IMR-90 (cell line): ENCODE data around the gene CYSRT1. TPM values are rescaled to one million over a fixed set of nuclear protein-coding genes. Genes with fewer than 3 reads are reported as not detected.

Experiments used
- ATAC-seq: fragments of 200-7000 bp; cut with Tn5 transposase; 2 replicates; pipeline ENCODE4 v1.9.1; 2020; ENCODE audit warnings: low read depth, mild to moderate bottlenecking, moderate library complexity
- BruUV-seq: library from RNA; stranded (reverse); fragments of 400-500 nt; replicated peaks from 2 replicates; lab custom pipeline; 2021; lab: Mats Ljungman, UMichigan
- CTCF ChIA-PET: fragments of 300-600 bp; formaldehyde crosslinking; extraction: SDS; loops from one replicate; lab custom pipeline; 2021; ENCODE audit warnings: antibody characterized with exemption; lab: Yijun Ruan, JAX
- POLR2A ChIA-PET: fragments of 300-600 bp; sonication (Branson Sonifier 250); formaldehyde crosslinking; loops from one replicate; lab custom pipeline; 2022; ENCODE audit warnings: antibody characterized with exemption; ENCODE audit not compliant: unreplicated experiment; lab: Charles Lee
- DNase-seq: peaks from one replicate; pipeline ENCODE4 v3.0.0; 2013
- H2AFZ ChIP-seq: replicated peaks from 2 replicates; pipeline ENCODE3; 2013; ENCODE audit warnings: low read length, mild to moderate bottlenecking; ENCODE audit not compliant: poor library complexity
- H2AK5ac ChIP-seq: 2 replicates; pipeline ENCODE4 v1.6.1; 2013; ENCODE audit warnings: low read depth, low read length, inconsistent platforms
- H2AK9ac ChIP-seq: replicated peaks from 2 replicates; pipeline ENCODE3; 2013; ENCODE audit warnings: mild to moderate bottlenecking, low read depth, low read length, moderate library complexity; ENCODE audit not compliant: poor library complexity
- H2BK120ac ChIP-seq: 2 replicates; pipeline ENCODE4 v1.6.1; 2013; ENCODE audit warnings: low read depth, low read length, inconsistent platforms
- H2BK15ac ChIP-seq: 3 replicates; pipeline ENCODE4 v1.6.1; 2013; ENCODE audit warnings: low read depth, low read length, inconsistent platforms
- H2BK20ac ChIP-seq: 2 replicates; pipeline ENCODE4 v1.6.1; 2013; ENCODE audit warnings: low read depth, mild to moderate bottlenecking, inconsistent platforms, low read length, moderate library complexity
- H2BK5ac ChIP-seq: 2 replicates; pipeline ENCODE4 v1.6.1; 2013; ENCODE audit warnings: mild to moderate bottlenecking, low read depth, low read length, inconsistent platforms; ENCODE audit not compliant: poor library complexity, severe bottlenecking
- H3K14ac ChIP-seq: replicated peaks from 2 replicates; pipeline ENCODE4 v1.6.1; 2013; ENCODE audit warnings: low read depth, low read length, inconsistent platforms
- H3K18ac ChIP-seq: 2 replicates; pipeline ENCODE4 v1.6.1; 2013; ENCODE audit warnings: low read depth, low read length, control low read depth
- H3K23ac ChIP-seq: 2 replicates; pipeline ENCODE4 v1.6.1; 2013; ENCODE audit warnings: low read depth, low read length, inconsistent platforms
- H3K27ac ChIP-seq: 2 replicates; pipeline ENCODE4 v1.5.1; 2013; ENCODE audit warnings: mild to moderate bottlenecking, control low read depth, low read length; ENCODE audit not compliant: insufficient read depth
- H3K27me3 ChIP-seq: 2 replicates; pipeline ENCODE4 v1.6.1; 2013; ENCODE audit warnings: low read length; ENCODE audit not compliant: control insufficient read depth, insufficient read depth
- H3K36me3 ChIP-seq: 2 replicates; pipeline ENCODE4 v1.6.1; 2013; ENCODE audit warnings: low read length, mixed read lengths; ENCODE audit not compliant: control insufficient read depth, insufficient read depth
- H3K4ac ChIP-seq: 2 replicates; pipeline ENCODE4 v1.6.1; 2013; ENCODE audit warnings: low read depth, low read length, inconsistent platforms
- H3K4me1 ChIP-seq: 2 replicates; pipeline ENCODE4 v1.6.1; 2013; ENCODE audit warnings: low read length, mixed read lengths; ENCODE audit not compliant: control insufficient read depth, insufficient read depth
- H3K4me2 ChIP-seq: 2 replicates; pipeline ENCODE4 v1.6.1; 2013; ENCODE audit warnings: low read depth, mild to moderate bottlenecking, control low read depth, low read length, moderate library complexity
- H3K4me3 ChIP-seq: 2 replicates; pipeline ENCODE4 v1.5.1; 2013; ENCODE audit warnings: low read depth, mild to moderate bottlenecking, control low read depth, low read length, moderate library complexity; ENCODE audit not compliant: insufficient read depth
- H3K56ac ChIP-seq: 2 replicates; pipeline ENCODE4 v1.6.1; 2013; ENCODE audit warnings: low read length, inconsistent platforms; ENCODE audit not compliant: insufficient read depth; ENCODE audit errors: extremely low read depth
- H3K79me1 ChIP-seq, 2 experiments: 2 replicates each; pipeline ENCODE4 v1.6.1; 2013; ENCODE audit warnings: low read length in 2 of 2, inconsistent platforms in 1 of 2, low read depth in 1 of 2
- H3K9ac ChIP-seq: 2 replicates; pipeline ENCODE4 v1.6.1; 2013; ENCODE audit warnings: low read depth, low read length, control low read depth
- H3K9me1 ChIP-seq: 2 replicates; pipeline ENCODE4 v1.6.1; 2013; ENCODE audit warnings: low read length, inconsistent platforms; ENCODE audit not compliant: insufficient read depth
- H3K9me3 ChIP-seq: 2 replicates; pipeline ENCODE4 v1.6.1; 2013; ENCODE audit warnings: low read length; ENCODE audit not compliant: control insufficient read depth, insufficient read depth
- H4K20me1 ChIP-seq: 2 replicates; pipeline ENCODE4 v1.6.1; 2013; ENCODE audit warnings: low read length, inconsistent platforms; ENCODE audit not compliant: insufficient read depth
- H4K5ac ChIP-seq: 2 replicates; pipeline ENCODE4 v1.6.1; 2013; ENCODE audit warnings: mild to moderate bottlenecking, low read depth, low read length, control low read depth
- H4K8ac ChIP-seq, 2 experiments: 2 replicates each; pipeline ENCODE4 v1.6.1; 2013; ENCODE audit warnings: low read depth in 2 of 2, low read length in 2 of 2, control low read depth in 1 of 2, inconsistent platforms in 1 of 2
- H4K91ac ChIP-seq: 2 replicates; pipeline ENCODE4 v1.6.1; 2013; ENCODE audit warnings: low read depth, low read length, inconsistent platforms; ENCODE audit not compliant: insufficient read depth
- CEBPB ChIP-seq: IDR thresholded peaks from 2 replicates; pipeline ENCODE4 v1.6.1; 2012; ENCODE audit warnings: low read depth, low read length, improper control_type of control experiment
- CHD1 ChIP-seq: IDR thresholded peaks from 2 replicates; pipeline ENCODE4 v1.6.1; 2012; ENCODE audit warnings: low read depth, low read length, improper control_type of control experiment
- CTCF ChIP-seq: conservative IDR thresholded peaks from 2 replicates; pipeline ENCODE4 v1.5.1; 2012; ENCODE audit warnings: mild to moderate bottlenecking, low read depth, low read length, improper control_type of control experiment
- MAFK ChIP-seq: IDR thresholded peaks from 2 replicates; pipeline ENCODE4 v1.6.1; 2012; ENCODE audit warnings: low read depth, low read length, improper control_type of control experiment
- MXI1 ChIP-seq: IDR thresholded peaks from 2 replicates; pipeline ENCODE4 v1.6.1; 2012; ENCODE audit warnings: low read depth, mild to moderate bottlenecking, low read length, moderate library complexity, borderline replicate concordance
- POLR2A ChIP-seq: IDR thresholded peaks from 2 replicates; pipeline ENCODE4 v1.6.1; 2012; ENCODE audit warnings: mild to moderate bottlenecking, low read depth, low read length
- RCOR1 ChIP-seq: IDR thresholded peaks from 2 replicates; pipeline ENCODE4 v1.6.1; 2012; ENCODE audit warnings: mild to moderate bottlenecking, low read length, improper control_type of control experiment; ENCODE audit not compliant: insufficient replicate concordance
- RFX5 ChIP-seq: IDR thresholded peaks from 2 replicates; pipeline ENCODE4 v1.8.0; 2012; ENCODE audit warnings: low read depth, mild to moderate bottlenecking, low read length, moderate library complexity
- SMC3 ChIP-seq: fragments of 150-350 bp; IDR thresholded peaks from 2 replicates; pipeline ENCODE4 v1.6.1; 2016; ENCODE audit warnings: low read depth, mild to moderate bottlenecking, antibody characterized with exemption, low read length, moderate library complexity
- WGBS, 2 experiments: methylation state at CpG; one replicate each; pipeline versions ENCODE4 v1.1.5 to v1.1.7; 2013; ENCODE audit warnings: missing lambda C conversion rate in 2 of 2; ENCODE audit not compliant: insufficient read length in 1 of 2; ENCODE audit errors: extremely low coverage in 2 of 2; 5-methylcytosine and 5-hydroxymethylcytosine counted together
- dilution Hi-C: fragments of 300-500 bp; cut with HindIII; formaldehyde crosslinking; loops from one replicate; pipeline ENCODE4 v1.14.3; 2018; ENCODE audit warnings: low sequenced_read_pairs; ENCODE audit not compliant: unreplicated experiment
- in situ Hi-C: fragments of 300-500 bp; cut with MboI; formaldehyde crosslinking; loops from 3 replicates; pipeline ENCODE4 v1.14.3; 2019; ENCODE audit warnings: low sequenced_read_pairs, inconsistent platforms, mixed read lengths
- intact Hi-C: fragments of 100-400 bp; cut with micrococcal nuclease; formaldehyde crosslinking; loops from 2 replicates; pipeline ENCODE4 v1.10.0; 2022
- polyA plus RNA-seq, 3 experiments: library from polyadenylated mRNA; depleted of rRNA; stranded (reverse); fragments of >200 nt; gene quantifications; 2 replicates each; pipeline ENCODE4 v1.2.3, GENCODE V29; 2012; ENCODE audit warnings: low replicate concordance in 1 of 3
- total RNA-seq: library from RNA; depleted of rRNA; stranded (reverse); fragments of >200 nt; gene quantifications from 2 replicates; pipeline ENCODE4 v1.2.3, GENCODE V29; 2012

CYSRT1 gene
- total and polyA plus RNA-seq, 2 of the 4 experiments (the other 2 are of a cell fraction), result 0.18 to 0.84 TPM

GRCh38 chr9:137219757-137220316 lies 5.1 kb upstream of the CYSRT1 start:
- POLR2A ChIA-PET, result no interaction called here
- Histone ChIP-seq H2BK5ac (no peak overlapping the region), H3K79me1 (peaks cover 0 to 4% of the 10 kb centered on the region in 2 experiments; a peak in 1 of 4 replicates), H3K9me3 (no peaks in the 10 kb centered on the region), H2BK120ac (no peak overlapping the region), H3K18ac (no peak overlapping the region), H3K4me1 (peaks cover 17% of the 10 kb centered on the region), H3K27me3 (no peaks in the 10 kb centered on the region), H3K56ac (no peak overlapping the region), H2BK15ac (no peak overlapping the region), H3K27ac (no peak overlapping the region), H3K4me2 (no peak overlapping the region), H3K9ac (no peak overlapping the region), H3K23ac (no peak overlapping the region), H2AK9ac (peak overlapping the region; percentile 42), H4K20me1 (no peaks in the 10 kb centered on the region), H3K36me3 (peaks cover 14% of the 10 kb centered on the region), H4K91ac (no peak overlapping the region), H4K8ac (no peak overlapping the region), H3K4me3 (no peak overlapping the region), H4K5ac (no peak overlapping the region), H2AFZ (no peak overlapping the region), H2BK20ac (no peak overlapping the region), H3K4ac (no peak overlapping the region), H3K14ac (no peak overlapping the region), H3K9me1 (peaks cover 3% of the 10 kb centered on the region; the same call in 1 of the 2 replicates), H2AK5ac (no peak overlapping the region)
- in situ Hi-C loops (no loop called here), intact Hi-C loops (no loop called here), dilution Hi-C loops (no loop called here)
- CTCF ChIA-PET, result no interaction called here
- TF ChIP-seq MAFK (no peak), CEBPB (no peak), CHD1 (no peak), MXI1 (no peak), CTCF (no peak), RFX5 (no peak), POLR2A (no peak), RCOR1 (no peak), SMC3 (no peak)
- 91% methylated on average over 8 of the region's 10 CpGs; no CpG with 5 or more reads in 1 of the 2 experiments for WGBS, 2 experiments
- ATAC-seq (no peak), DNase-seq (no peak)
- BruUV-seq, result no TSS peak
